Osteocyte (in vitro differentiated cells): ENCODE measurements around the gene KASH5. TPM values are rescaled to one million over a fixed set of nuclear protein-coding genes. Genes with fewer than 3 reads are reported as not detected.

Experiments used
- DNase-seq: peaks from one replicate; pipeline ENCODE4 v3.0.0; 2021; ENCODE audit warnings: mixed read lengths; ENCODE audit not compliant: unreplicated experiment; ENCODE audit errors: extremely low spot score
- H3K27ac Mint-ChIP-seq: one replicate; pipeline ENCODE4 v1.8.0; 2021; ENCODE audit warnings: mild to moderate bottlenecking, mixed read lengths; ENCODE audit not compliant: unreplicated experiment
- H3K27me3 Mint-ChIP-seq: one replicate; pipeline ENCODE4 v1.8.0; 2021; ENCODE audit warnings: mixed read lengths; ENCODE audit not compliant: unreplicated experiment
- H3K36me3 Mint-ChIP-seq: one replicate; pipeline ENCODE4 v1.8.0; 2021; ENCODE audit warnings: mixed read lengths; ENCODE audit not compliant: unreplicated experiment
- H3K4me1 Mint-ChIP-seq: one replicate; pipeline ENCODE4 v1.8.0; 2021; ENCODE audit warnings: mixed read lengths; ENCODE audit not compliant: unreplicated experiment
- H3K4me3 Mint-ChIP-seq: one replicate; pipeline ENCODE4 v1.8.0; 2021; ENCODE audit warnings: mild to moderate bottlenecking, moderate library complexity, mixed read lengths; ENCODE audit not compliant: unreplicated experiment
- H3K9me3 Mint-ChIP-seq: one replicate; pipeline ENCODE4 v1.8.0; 2021; ENCODE audit warnings: mixed read lengths; ENCODE audit not compliant: unreplicated experiment
- total RNA-seq: library from RNA; stranded (reverse); gene quantifications from 2 replicates; pipeline ENCODE4 v1.2.1, GENCODE V29; 2021
- TF ChIP-seq, protein P1 (sequence below): fragments of 200-600 bp; sonication (generic); IDR thresholded peaks from 2 replicates; pipeline ENCODE4 v1.5.0; 2021; ENCODE audit warnings: antibody characterized with exemption, mild to moderate bottlenecking, moderate library complexity

KASH5 gene
- total RNA-seq, 1 donor from 2014 or later: not detected

DNA sequence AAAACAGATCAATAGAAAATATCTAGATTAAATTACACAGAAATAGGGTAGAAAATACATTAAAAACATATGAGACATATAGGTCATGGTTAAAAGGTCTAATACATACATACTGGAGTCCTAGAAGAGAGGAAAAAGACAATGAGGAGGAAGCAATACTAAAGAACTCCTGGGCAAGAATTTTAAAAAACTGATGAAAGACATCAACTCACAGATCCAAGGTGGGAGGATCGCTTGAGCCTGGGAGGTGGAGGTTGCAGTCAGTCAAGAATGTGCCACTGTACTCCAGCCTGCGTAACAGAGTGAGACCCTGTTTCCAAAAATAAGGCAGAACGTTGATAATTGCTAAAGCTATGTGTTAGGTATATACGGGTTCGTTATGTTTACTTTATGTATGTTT, 5.4 kb upstream of the KASH5 start:
- TF ChIP-seq, protein P1, sequence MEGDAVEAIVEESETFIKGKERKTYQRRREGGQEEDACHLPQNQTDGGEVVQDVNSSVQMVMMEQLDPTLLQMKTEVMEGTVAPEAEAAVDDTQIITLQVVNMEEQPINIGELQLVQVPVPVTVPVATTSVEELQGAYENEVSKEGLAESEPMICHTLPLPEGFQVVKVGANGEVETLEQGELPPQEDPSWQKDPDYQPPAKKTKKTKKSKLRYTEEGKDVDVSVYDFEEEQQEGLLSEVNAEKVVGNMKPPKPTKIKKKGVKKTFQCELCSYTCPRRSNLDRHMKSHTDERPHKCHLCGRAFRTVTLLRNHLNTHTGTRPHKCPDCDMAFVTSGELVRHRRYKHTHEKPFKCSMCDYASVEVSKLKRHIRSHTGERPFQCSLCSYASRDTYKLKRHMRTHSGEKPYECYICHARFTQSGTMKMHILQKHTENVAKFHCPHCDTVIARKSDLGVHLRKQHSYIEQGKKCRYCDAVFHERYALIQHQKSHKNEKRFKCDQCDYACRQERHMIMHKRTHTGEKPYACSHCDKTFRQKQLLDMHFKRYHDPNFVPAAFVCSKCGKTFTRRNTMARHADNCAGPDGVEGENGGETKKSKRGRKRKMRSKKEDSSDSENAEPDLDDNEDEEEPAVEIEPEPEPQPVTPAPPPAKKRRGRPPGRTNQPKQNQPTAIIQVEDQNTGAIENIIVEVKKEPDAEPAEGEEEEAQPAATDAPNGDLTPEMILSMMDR: no peak
- Mint-ChIP-seq H3K27ac (no peak overlapping the region), H3K27me3 (peaks cover 15% of the 10 kb centered on the region), H3K9me3 (peaks cover 10% of the 10 kb centered on the region), H3K4me1 (no peaks in the 10 kb centered on the region), H3K4me3 (no peak overlapping the region), H3K36me3 (no peaks in the 10 kb centered on the region)
- no peak for DNase-seq

GRCh38 chr19:49383599-49383998, 4.5 kb upstream of the KASH5 start:
- DNase-seq: no peak
- Mint-ChIP-seq H3K4me1 (no peaks in the 10 kb centered on the region), H3K9me3 (peaks cover 10% of the 10 kb centered on the region), H3K36me3 (no peaks in the 10 kb centered on the region), H3K27ac (no peak overlapping the region), H3K4me3 (no peak overlapping the region), H3K27me3 (peaks cover 15% of the 10 kb centered on the region)
- TF ChIP-seq, protein P1: no peak

DNA sequence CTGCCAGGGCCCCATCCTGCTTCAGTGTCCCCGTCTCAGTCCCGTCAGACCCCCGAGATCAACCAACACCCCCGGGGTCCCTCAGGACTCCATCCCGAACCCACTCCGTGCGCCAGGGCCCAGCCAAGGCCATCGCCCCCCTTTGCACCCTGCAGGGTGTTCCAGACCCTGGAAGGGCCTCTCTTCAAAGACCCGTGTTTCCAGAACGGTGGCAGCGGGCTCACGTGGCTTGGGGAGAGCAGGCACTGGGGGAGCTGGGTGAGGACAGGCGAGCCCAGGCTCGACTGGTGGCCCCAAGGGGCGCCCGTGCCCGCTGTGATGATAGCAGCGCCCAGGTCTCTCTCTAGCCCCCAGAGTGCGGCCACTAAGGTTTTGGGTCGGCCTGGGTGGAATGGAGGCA, 1.4 kb downstream of the KASH5 start:
- Mint-ChIP-seq H3K27ac (no peak overlapping the region), H3K4me3 (no peak overlapping the region), H3K27me3 (peaks cover 9% of the 10 kb centered on the region), H3K9me3 (no peaks in the 10 kb centered on the region), H3K36me3 (no peaks in the 10 kb centered on the region), H3K4me1 (peaks cover 2% of the 10 kb centered on the region)
- TF ChIP-seq, protein P1: no peak
- no peak for DNase-seq

DNA sequence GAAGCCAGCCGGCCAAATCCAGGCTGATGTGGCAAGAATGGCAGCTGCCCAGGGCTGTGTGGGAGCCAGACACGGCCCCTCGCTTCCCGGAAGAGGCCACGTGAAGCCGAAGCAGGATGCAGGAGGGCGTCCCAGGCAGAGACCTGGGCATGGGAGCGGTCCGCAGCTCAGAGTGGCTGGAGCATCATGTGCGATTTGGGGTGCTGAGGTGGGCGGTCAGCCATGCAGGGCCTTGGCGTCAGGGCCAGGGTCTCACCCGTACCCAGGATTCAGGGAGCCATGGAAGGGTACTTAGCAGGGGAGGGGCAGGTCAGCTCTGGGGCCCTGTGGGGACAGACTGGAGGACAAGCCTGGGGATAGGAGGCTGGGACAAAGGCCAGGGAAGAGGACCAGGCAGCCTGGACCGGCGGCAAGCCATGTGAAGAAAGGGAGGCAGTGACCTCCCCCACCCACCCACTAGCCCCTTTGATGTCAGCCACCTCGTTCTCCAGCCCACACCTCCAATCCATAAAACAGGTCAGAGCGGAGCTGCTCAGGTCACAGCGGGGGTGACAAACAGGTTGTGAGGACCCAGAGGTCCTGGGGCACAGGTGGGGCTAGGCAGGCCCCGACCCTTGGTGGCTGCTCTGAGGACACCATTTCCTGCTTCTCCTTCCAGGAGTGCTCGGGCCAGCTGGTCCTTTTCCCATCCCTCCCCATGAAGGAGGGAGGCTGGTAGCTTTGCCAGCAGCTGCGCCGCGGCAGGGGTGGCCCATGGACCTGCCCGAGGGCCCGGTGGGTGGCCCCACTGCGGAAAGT, 2.3 kb downstream of the KASH5 start:
- Mint-ChIP-seq H3K36me3 (no peaks in the 10 kb centered on the region), H3K4me1 (peaks cover 2% of the 10 kb centered on the region), H3K27ac (no peak overlapping the region), H3K9me3 (no peaks in the 10 kb centered on the region), H3K27me3 (peaks cover 9% of the 10 kb centered on the region), H3K4me3 (no peak overlapping the region)
- no peak for DNase-seq
- TF ChIP-seq, protein P1: no peak

DNA sequence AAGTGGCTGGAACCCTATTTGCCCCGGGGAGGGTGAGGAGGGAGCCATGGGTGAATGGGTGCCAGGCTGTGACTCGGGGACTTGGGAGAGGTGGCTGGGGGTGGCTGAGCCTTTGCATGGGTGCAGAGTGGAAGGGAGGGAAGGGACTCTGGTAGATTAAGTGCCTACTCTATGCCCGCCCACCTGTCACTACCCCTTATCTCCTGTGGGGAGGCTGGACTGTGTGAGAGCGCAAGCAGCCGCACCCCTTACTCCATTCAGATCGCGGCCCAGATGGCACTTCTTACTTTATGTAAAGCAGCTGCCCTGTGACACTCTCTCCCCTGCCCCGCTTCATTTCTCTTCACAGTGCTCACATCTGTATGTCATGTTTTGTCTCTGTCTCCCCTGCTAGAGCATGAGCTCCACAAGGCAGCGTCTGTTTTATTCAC, 2.9 kb downstream of the KASH5 start:
- no peak overlapping the region for H3K27ac Mint-ChIP-seq
- H3K4me3 Mint-ChIP-seq: no peak overlapping the region
- H3K4me1 Mint-ChIP-seq: peaks cover 2% of the 10 kb centered on the region
- H3K36me3 Mint-ChIP-seq: no peaks in the 10 kb centered on the region
- no peaks in the 10 kb centered on the region for H3K9me3 Mint-ChIP-seq
- TF ChIP-seq, protein P1: no peak
- no peak for DNase-seq
- H3K27me3 Mint-ChIP-seq: peaks cover 9% of the 10 kb centered on the region
